Heart left ventricle (tissue), 13 donors: Measurements from ENCODE around the gene PRSS21.

Source experiments
- CTCF ChIP-seq, 12 donors: fragments of 200-600 bp; sonication (generic) in 4 of 12; IDR thresholded peaks; one replicate each; pipeline versions ENCODE4 v1.5.0 to v1.8.0; 2018 to 2022; ENCODE audit warnings: antibody characterized with exemption in 12 of 12, mild to moderate bottlenecking in 5 of 12
- POLR2A ChIP-seq, 2 donors: fragments of 450-650 bp; IDR thresholded peaks; one replicate each; pipeline ENCODE4 v1.6.1; 2017; ENCODE audit warnings: antibody characterized with exemption in 2 of 2, mild to moderate bottlenecking in 2 of 2, moderate library complexity in 2 of 2
- donor health status: ischemic (EF 13 %, LVEDD 7.1; RV severe dilation, severe dysfunction).
- donor health status: DM: no; HTN: yes; CAD: no.
- donor health status: DM: no; HTN: no; CAD: no.
- donor health status: ischemic (EF 25% LVEDD 6.9; RV normal size, moderate dysfunction).
- donor health status: ischemic (EF 25% LVEDD 5.7; RV mildly dilated, moderate dysfunction).
- donor health status: ischemic (EF 35%, LVEDD 5.7; RV mildly dilated, moderate dysfunction).
- donor health status: nonischemic (EF 11% LVEDD 7.7; RV severe dilation, severe dysfunction).
- donor health status: DM: yes; HTN: yes; CAD: no.
- donor health status: PGD.
- donor health status: ischemic (EF 29% LVEDD 5.4; RV normal size, mild dysfunction).
- donor health status: nonischemic (EF 23%, LVEDD 6.1; RV moderate dilation, normal function).

- peak in 1 of 2 donors; percentile 50 for TF ChIP-seq POLR2A (IDR thresholded peaks at IDR 0.05)
- TF ChIP-seq CTCF (IDR thresholded peaks at IDR 0.05) = peak; percentile 97 to 99 (median 98)
Measured at GRCh38 chr16:2867987-2868789, 51.2 kb downstream of the PRSS21 start.
